Hepatocyte (in vitro differentiated cells): ENCODE results near the gene ZMAT5. TPM values are rescaled to one million over a fixed set of nuclear protein-coding genes. Genes with fewer than 3 reads are reported as not detected.
A peak's percentile ranks its signal among the peaks of the same experiment; 100 is the strongest.

Experiments used
- DNase-seq: peaks from one replicate; pipeline ENCODE4 v3.0.0-alpha.2; 2016; ENCODE audit warnings: low spot score
- H2AFZ ChIP-seq: fragments of 200-600 bp; sonication (generic); 2 replicates; pipeline ENCODE4 v1.6.0; 2016; ENCODE audit warnings: antibody characterized with exemption, mild to moderate bottlenecking
- H3K27ac ChIP-seq: fragments of 200-600 bp; sonication (generic); 2 replicates; pipeline ENCODE4 v1.5.1; 2016; ENCODE audit warnings: mild to moderate bottlenecking
- H3K27me3 ChIP-seq: fragments of 200-600 bp; sonication (generic); 2 replicates; pipeline ENCODE4 v1.6.1; 2016
- H3K36me3 ChIP-seq: fragments of 200-600 bp; sonication (generic); replicated peaks from 2 replicates; pipeline ENCODE4 v1.5.1; 2016; ENCODE audit warnings: low read depth; ENCODE audit not compliant: insufficient read depth
- H3K4me1 ChIP-seq: fragments of 200-600 bp; sonication (generic); 2 replicates; pipeline ENCODE4 v1.5.1; 2016; ENCODE audit warnings: mild to moderate bottlenecking, moderate library complexity; ENCODE audit not compliant: insufficient read depth
- H3K4me2 ChIP-seq: fragments of 200-600 bp; sonication (generic); 2 replicates; pipeline ENCODE4 v1.6.0; 2016
- H3K4me3 ChIP-seq: fragments of 200-600 bp; sonication (generic); 2 replicates; pipeline ENCODE4 v1.5.1; 2016; ENCODE audit warnings: mild to moderate bottlenecking
- H3K79me2 ChIP-seq: fragments of 200-600 bp; sonication (generic); 2 replicates; pipeline ENCODE4 v1.6.0; 2017; ENCODE audit warnings: mild to moderate bottlenecking
- H3K9me2 ChIP-seq: fragments of 200-600 bp; sonication (generic); replicated peaks from 2 replicates; pipeline ENCODE4 v1.6.0; 2017; ENCODE audit warnings: mild to moderate bottlenecking; ENCODE audit not compliant: insufficient read depth
- H3K9me3 ChIP-seq: fragments of 200-600 bp; sonication (generic); 2 replicates; pipeline ENCODE4 v1.5.1; 2016; ENCODE audit warnings: low read depth, mild to moderate bottlenecking
- H4K20me1 ChIP-seq: fragments of 200-600 bp; sonication (generic); 2 replicates; pipeline ENCODE4 v1.6.0; 2016; ENCODE audit warnings: mild to moderate bottlenecking; ENCODE audit not compliant: insufficient read depth, poor library complexity, severe bottlenecking
- CTCF ChIP-seq: fragments of 200-600 bp; sonication (generic); IDR thresholded peaks from 2 replicates; pipeline ENCODE4 v1.5.1; 2016; ENCODE audit warnings: antibody characterized with exemption, mild to moderate bottlenecking; ENCODE audit not compliant: poor library complexity
- EZH2 ChIP-seq: fragments of 200-600 bp; sonication (generic); IDR thresholded peaks from 2 replicates; pipeline ENCODE4 v1.6.1; 2016; ENCODE audit warnings: antibody characterized with exemption, mild to moderate bottlenecking, borderline replicate concordance
- EZH2phosphoT487 ChIP-seq: fragments of 200-600 bp; sonication (generic); IDR thresholded peaks from one replicate; pipeline ENCODE4 v1.6.1; 2018; ENCODE audit warnings: antibody characterized with exemption, mild to moderate bottlenecking, low read depth, moderate library complexity; ENCODE audit not compliant: unreplicated experiment, severe bottlenecking
- WGBS: methylation state at CpG from one replicate; pipeline ENCODE4 v1.1.6; 2016; ENCODE audit warnings: low lambda C conversion rate; ENCODE audit errors: missing lambda C conversion rate; 5-methylcytosine and 5-hydroxymethylcytosine counted together
- polyA plus RNA-seq: library from polyadenylated mRNA; unstranded; fragments of >200 nt; fragmentation: Nextera tagmentation; extraction: Ambion mirVana; gene quantifications from 2 replicates; pipeline ENCODE4 v1.2.1, GENCODE V29; 2016
- total RNA-seq: library from RNA; depleted of rRNA; stranded (reverse); fragments of >200 nt; gene quantifications from 2 replicates; pipeline ENCODE4 v1.2.3, GENCODE V29; 2014

Gene ZMAT5
- total and polyA plus RNA-seq, 2 experiments from 2014 or later: 18.2 to 38.5 TPM

DNA sequence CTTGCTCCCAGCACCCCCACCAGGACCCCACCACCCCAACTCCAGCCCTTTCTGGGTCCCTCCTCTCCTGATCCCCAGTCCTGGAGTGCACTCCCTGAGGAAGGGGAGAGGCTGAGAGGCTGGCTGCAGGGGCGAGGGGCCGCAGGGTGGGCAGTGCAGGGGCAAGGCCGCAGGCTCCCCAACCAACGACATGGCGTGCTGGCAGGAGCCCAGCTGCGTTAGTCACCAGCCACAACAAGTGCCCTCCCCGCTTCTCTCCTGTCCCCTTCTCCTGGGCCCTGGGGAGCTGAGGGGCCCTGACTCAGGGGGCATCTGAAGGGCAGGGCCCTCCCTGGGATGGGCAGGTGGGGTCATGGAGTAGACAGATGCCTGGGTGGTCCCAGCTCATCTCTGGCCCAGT lies 44.7 kb downstream of the ZMAT5 start:
- Histone ChIP-seq H3K9me2 (no peaks in the 10 kb centered on the region), H3K27me3 (peaks cover 47% of the 10 kb centered on the region), H2AFZ (no peak overlapping the region), H3K27ac (no peak overlapping the region), H3K4me2 (no peak overlapping the region), H3K36me3 (no peaks in the 10 kb centered on the region), H4K20me1 (no peaks in the 10 kb centered on the region), H3K4me1 (no peaks in the 10 kb centered on the region), H3K4me3 (no peak overlapping the region), H3K79me2 (no peaks in the 10 kb centered on the region), H3K9me3 (no peaks in the 10 kb centered on the region)
- 70% methylated on average over 2 of the region's 7 CpGs for WGBS
- no peak for TF ChIP-seq CTCF
- TF ChIP-seq EZH2phosphoT487: no peak
- no peak for TF ChIP-seq EZH2
- DNase-seq: no peak

DNA sequence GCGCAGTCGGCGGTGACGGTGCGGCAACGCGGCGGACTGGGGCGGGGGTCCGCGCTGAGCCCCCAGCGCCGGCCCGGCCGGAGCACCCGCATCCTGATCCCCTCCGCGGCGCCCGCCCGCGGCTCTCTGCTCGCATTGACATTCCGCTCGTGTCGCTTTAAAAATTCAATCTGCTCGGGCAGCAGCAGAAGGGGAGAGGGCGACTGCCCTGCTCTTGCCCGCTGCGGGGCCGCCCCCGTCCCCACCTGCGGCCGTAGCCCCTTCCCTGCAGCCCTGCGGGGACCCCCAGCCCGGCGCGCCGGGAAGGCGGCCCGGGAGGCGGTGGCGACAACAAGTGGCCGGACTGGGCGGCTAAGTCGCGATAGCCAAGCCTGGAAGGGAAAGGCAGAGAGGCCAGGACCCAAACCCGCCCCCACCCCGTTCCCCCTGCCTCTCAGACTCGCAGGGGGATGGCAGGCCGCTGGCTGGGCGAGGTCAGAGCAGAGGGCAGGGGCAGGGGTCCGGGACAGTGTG lies 45.9 kb downstream of the ZMAT5 start:
- 6% methylated on average over 30 of the region's 53 CpGs for WGBS
- Histone ChIP-seq H3K79me2 (no peaks in the 10 kb centered on the region), H3K9me3 (no peaks in the 10 kb centered on the region), H3K4me1 (no peaks in the 10 kb centered on the region), H3K9me2 (no peaks in the 10 kb centered on the region), H3K27me3 (peaks cover 47% of the 10 kb centered on the region), H2AFZ (no peak overlapping the region), H3K36me3 (no peaks in the 10 kb centered on the region), H3K4me2 (peak overlapping the region; percentile 84), H4K20me1 (no peaks in the 10 kb centered on the region), H3K27ac (no peak overlapping the region), H3K4me3 (no peak overlapping the region)
- TF ChIP-seq EZH2phosphoT487 (no peak), EZH2 (peak; percentile 96)
- no peak for DNase-seq

DNA sequence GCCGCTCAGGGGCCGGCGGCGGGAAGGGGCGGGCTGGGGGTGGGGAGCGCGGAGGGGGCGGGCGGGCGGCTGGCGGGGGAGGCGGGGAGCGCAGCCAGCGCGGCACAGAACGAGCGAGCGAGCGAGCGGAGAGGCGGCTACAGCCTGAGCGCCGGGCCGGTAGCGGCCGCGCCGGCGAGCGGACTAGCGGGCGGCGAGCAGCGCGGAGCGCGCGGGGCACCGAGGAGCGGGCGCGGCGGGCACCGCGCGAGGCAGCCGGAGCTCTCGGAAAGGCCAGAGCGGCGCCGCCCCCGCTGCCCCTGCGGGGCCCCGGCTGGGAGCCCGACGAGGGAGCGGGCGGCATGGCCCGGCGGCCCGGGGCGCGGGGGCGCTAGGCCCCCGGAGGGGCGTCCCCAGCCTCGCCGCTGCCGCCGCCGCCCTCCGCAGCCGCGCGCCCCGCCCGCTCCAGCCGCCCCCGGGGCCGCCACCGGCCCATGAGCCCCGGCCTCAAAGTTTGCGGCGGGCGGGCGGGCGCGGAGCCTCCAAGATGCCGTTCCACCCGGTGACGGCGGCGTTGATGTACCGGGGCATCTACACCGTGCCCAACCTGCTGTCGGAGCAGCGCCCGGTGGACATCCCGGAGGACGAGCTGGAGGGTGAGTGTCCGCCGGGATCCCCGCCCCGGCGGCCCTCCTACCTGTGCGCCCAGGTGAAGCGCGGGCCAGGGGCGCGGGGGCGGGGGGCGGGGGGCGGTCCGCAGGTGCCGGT lies 46.7 kb downstream of the ZMAT5 start, which contains the start of gene CABP7:
CABP7 (plus strand) TSS at position 105 of the 747 bp plus-strand sequence; CDS start at position 527, 422 bp downstream.
- H3K9me2 ChIP-seq: no peaks in the 10 kb centered on the region
- no peak within 1 kb of the TSS for H3K27ac ChIP-seq
- H3K36me3 ChIP-seq: no peaks in the 10 kb centered on the region
- peaks cover 47% of the 10 kb centered on the region for H3K27me3 ChIP-seq
- H4K20me1 ChIP-seq: no peaks in the 10 kb centered on the region
- no peaks in the 10 kb centered on the region for H3K4me1 ChIP-seq
- H3K4me2 ChIP-seq: peak within 1 kb of the TSS; percentile 84
- no peaks in the 10 kb centered on the region for H3K9me3 ChIP-seq
- H2AFZ ChIP-seq: no peak within 1 kb of the TSS
- 2% methylated on average over 39 of the region's 115 CpGs for WGBS
- no peaks in the 10 kb centered on the region for H3K79me2 ChIP-seq
- no peak for TF ChIP-seq EZH2phosphoT487
- TF ChIP-seq EZH2: peak; percentile 29
- no peak for TF ChIP-seq CTCF
- DNase-seq: no peak
- no peak within 1 kb of the TSS for H3K4me3 ChIP-seq
